ENCODE results near the gene CCDC12.

CCDC12 gene

GRCh38 chr3:46942481-46943236, 33.9 kb downstream of the CCDC12 start:
- H3K4me2 ChIP-seq (ENCODE audit: low read depth, low read length): no peak overlapping the region
- H3K79me2 ChIP-seq (ENCODE audit: low read length): peaks cover 96% of the 10 kb centered on the region
- H3K9ac ChIP-seq (ENCODE audit: low read length): no peak overlapping the region
- no peak for TF ChIP-seq EZH2 (optimal IDR thresholded peaks at IDR 0.05; ENCODE audit: low read depth, low read length)
- TF ChIP-seq EZH2phosphoT487 (IDR thresholded peaks at IDR 0.05; ENCODE audit: low read length): no peak
- TF ChIP-seq, protein P1, sequence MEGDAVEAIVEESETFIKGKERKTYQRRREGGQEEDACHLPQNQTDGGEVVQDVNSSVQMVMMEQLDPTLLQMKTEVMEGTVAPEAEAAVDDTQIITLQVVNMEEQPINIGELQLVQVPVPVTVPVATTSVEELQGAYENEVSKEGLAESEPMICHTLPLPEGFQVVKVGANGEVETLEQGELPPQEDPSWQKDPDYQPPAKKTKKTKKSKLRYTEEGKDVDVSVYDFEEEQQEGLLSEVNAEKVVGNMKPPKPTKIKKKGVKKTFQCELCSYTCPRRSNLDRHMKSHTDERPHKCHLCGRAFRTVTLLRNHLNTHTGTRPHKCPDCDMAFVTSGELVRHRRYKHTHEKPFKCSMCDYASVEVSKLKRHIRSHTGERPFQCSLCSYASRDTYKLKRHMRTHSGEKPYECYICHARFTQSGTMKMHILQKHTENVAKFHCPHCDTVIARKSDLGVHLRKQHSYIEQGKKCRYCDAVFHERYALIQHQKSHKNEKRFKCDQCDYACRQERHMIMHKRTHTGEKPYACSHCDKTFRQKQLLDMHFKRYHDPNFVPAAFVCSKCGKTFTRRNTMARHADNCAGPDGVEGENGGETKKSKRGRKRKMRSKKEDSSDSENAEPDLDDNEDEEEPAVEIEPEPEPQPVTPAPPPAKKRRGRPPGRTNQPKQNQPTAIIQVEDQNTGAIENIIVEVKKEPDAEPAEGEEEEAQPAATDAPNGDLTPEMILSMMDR (IDR thresholded peaks at IDR 0.05; ENCODE audit: low read length): no peak
- no peaks in the 10 kb centered on the region for H3K9me2 ChIP-seq (replicated peaks; ENCODE audit: insufficient read depth, low read length)
- no peaks in the 10 kb centered on the region for H3K4me1 ChIP-seq (ENCODE audit: low read length)
- no peak overlapping the region for H3K27ac ChIP-seq (ENCODE audit: low read length)
- H4K20me1 ChIP-seq (ENCODE audit: insufficient read depth, low read length): peaks cover 70% of the 10 kb centered on the region
- no peak overlapping the region for H2AFZ ChIP-seq (ENCODE audit: low read length)
- no peaks in the 10 kb centered on the region for H3K9me3 ChIP-seq (replicated peaks; ENCODE audit: insufficient read depth, low read length)
- no peaks in the 10 kb centered on the region for H3F3A ChIP-seq (ENCODE audit: insufficient read depth, low read length)
- no peak overlapping the region for H3K4me3 ChIP-seq (ENCODE audit: low read length)
- no peaks in the 10 kb centered on the region for H3K27me3 ChIP-seq (replicated peaks; ENCODE audit: insufficient read depth, low read length)
- DNase-seq: no peak
- no peaks in the 10 kb centered on the region for H3K36me3 ChIP-seq (replicated peaks; ENCODE audit: insufficient read depth, low read length)

- Histone ChIP-seq H3K27me3 (replicated peaks; ENCODE audit: insufficient read depth, low read length) (no peaks in the 10 kb centered on the region), H3F3A (ENCODE audit: insufficient read depth, low read length) (no peaks in the 10 kb centered on the region), H3K4me2 (ENCODE audit: low read depth, low read length) (no peak overlapping the region), H3K9ac (ENCODE audit: low read length) (no peak overlapping the region), H2AFZ (ENCODE audit: low read length) (no peak overlapping the region), H3K4me1 (ENCODE audit: low read length) (no peaks in the 10 kb centered on the region), H4K20me1 (ENCODE audit: insufficient read depth, low read length) (peaks cover 66% of the 10 kb centered on the region), H3K27ac (ENCODE audit: low read length) (no peak overlapping the region), H3K79me2 (ENCODE audit: low read length) (peaks cover 96% of the 10 kb centered on the region), H3K36me3 (replicated peaks; ENCODE audit: insufficient read depth, low read length) (no peaks in the 10 kb centered on the region), H3K9me3 (replicated peaks; ENCODE audit: insufficient read depth, low read length) (no peaks in the 10 kb centered on the region), H3K9me2 (replicated peaks; ENCODE audit: insufficient read depth, low read length) (no peaks in the 10 kb centered on the region), H3K4me3 (ENCODE audit: low read length) (no peak overlapping the region)
- DNase-seq: no peak
- TF ChIP-seq EZH2phosphoT487 (IDR thresholded peaks at IDR 0.05; ENCODE audit: low read length): no peak
- TF ChIP-seq EZH2 (optimal IDR thresholded peaks at IDR 0.05; ENCODE audit: low read depth, low read length): no peak
- TF ChIP-seq, protein P1 (IDR thresholded peaks at IDR 0.05; ENCODE audit: low read length): no peak
Measured at GRCh38 chr3:46942076-46942475, 34.5 kb downstream of the CCDC12 start.

- Histone ChIP-seq H3K79me2 (ENCODE audit: low read length) (peaks cover 96% of the 10 kb centered on the region), H3K27ac (ENCODE audit: low read length) (no peak overlapping the region)
- TF ChIP-seq, protein P1 (IDR thresholded peaks at IDR 0.05; ENCODE audit: low read length): no peak
- no peak for TF ChIP-seq EZH2phosphoT487 (IDR thresholded peaks at IDR 0.05; ENCODE audit: low read length)
Measured at GRCh38 chr3:46939578-46940445, 36.7 kb downstream of the CCDC12 start.

More at GRCh38 chr3:46939578-46940445, 36.7 kb downstream of the CCDC12 start:
- Histone ChIP-seq H2AFZ (ENCODE audit: low read length) (no peak overlapping the region), H3K9me2 (replicated peaks; ENCODE audit: insufficient read depth, low read length) (no peaks in the 10 kb centered on the region), H3F3A (ENCODE audit: insufficient read depth, low read length) (no peaks in the 10 kb centered on the region), H3K4me1 (ENCODE audit: low read length) (no peaks in the 10 kb centered on the region), H3K36me3 (replicated peaks; ENCODE audit: insufficient read depth, low read length) (no peaks in the 10 kb centered on the region), H3K9ac (ENCODE audit: low read length) (no peak overlapping the region), H3K27me3 (replicated peaks; ENCODE audit: insufficient read depth, low read length) (no peaks in the 10 kb centered on the region), H3K4me2 (ENCODE audit: low read depth, low read length) (no peak overlapping the region), H4K20me1 (ENCODE audit: insufficient read depth, low read length) (peaks cover 50% of the 10 kb centered on the region), H3K9me3 (replicated peaks; ENCODE audit: insufficient read depth, low read length) (no peaks in the 10 kb centered on the region), H3K4me3 (ENCODE audit: low read length) (no peak overlapping the region)
- no peak for DNase-seq
